ENCODE measurements around the gene TOP3A. TPM values are rescaled to one million over a fixed set of nuclear protein-coding genes. Genes with fewer than 3 reads are reported as not detected.
A peak's percentile ranks its signal among the peaks of the same experiment; 100 is the strongest.

The TOP3A gene
- polyA plus RNA-seq, 1 donor (not counting 4 experiments of a cell fraction or from before 2014, with no cell fraction given) = 11.6 TPM

DNA sequence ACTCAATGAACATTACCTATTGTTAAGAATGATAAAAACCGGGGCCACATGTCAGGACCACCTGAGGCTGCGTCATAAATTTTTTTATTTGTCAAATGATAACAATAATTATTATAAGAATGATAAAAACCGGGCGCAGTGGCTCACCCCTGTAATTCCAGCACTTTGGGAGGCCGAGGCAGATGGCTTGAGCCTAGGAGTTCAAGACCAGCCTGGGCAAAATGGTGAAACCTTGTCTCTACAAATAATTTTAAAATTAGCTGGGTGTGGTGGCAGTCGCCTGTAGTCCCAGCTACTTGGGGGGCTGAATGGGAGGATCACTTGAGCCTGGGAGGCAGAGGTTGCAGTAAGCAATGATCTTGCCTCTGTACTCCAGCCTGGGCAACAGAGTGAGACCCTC lies 49.4 kb upstream of the TOP3A start:
- no peaks in the 10 kb centered on the region for H4K20me1 ChIP-seq (ENCODE audit: control insufficient read depth, extremely low read depth, insufficient read depth, low read length)
- TF ChIP-seq, protein P1, sequence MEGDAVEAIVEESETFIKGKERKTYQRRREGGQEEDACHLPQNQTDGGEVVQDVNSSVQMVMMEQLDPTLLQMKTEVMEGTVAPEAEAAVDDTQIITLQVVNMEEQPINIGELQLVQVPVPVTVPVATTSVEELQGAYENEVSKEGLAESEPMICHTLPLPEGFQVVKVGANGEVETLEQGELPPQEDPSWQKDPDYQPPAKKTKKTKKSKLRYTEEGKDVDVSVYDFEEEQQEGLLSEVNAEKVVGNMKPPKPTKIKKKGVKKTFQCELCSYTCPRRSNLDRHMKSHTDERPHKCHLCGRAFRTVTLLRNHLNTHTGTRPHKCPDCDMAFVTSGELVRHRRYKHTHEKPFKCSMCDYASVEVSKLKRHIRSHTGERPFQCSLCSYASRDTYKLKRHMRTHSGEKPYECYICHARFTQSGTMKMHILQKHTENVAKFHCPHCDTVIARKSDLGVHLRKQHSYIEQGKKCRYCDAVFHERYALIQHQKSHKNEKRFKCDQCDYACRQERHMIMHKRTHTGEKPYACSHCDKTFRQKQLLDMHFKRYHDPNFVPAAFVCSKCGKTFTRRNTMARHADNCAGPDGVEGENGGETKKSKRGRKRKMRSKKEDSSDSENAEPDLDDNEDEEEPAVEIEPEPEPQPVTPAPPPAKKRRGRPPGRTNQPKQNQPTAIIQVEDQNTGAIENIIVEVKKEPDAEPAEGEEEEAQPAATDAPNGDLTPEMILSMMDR (optimal IDR thresholded peaks at IDR 0.05 in 1 of 3, IDR thresholded peaks at IDR 0.05 in 1 of 3, conservative IDR thresholded peaks at IDR 0.05 in 1 of 3; ENCODE audit: extremely low read depth in 1 of 3, insufficient read depth in 2 of 3, low read length in 3 of 3) = no peak
- TF ChIP-seq EZH2 (IDR thresholded peaks at IDR 0.05; ENCODE audit: low read length) = no peak
- H2AFZ ChIP-seq (ENCODE audit: control insufficient read depth, low read length) = no peak overlapping the region
- peaks cover 7% of the 10 kb centered on the region for H3K4me1 ChIP-seq (ENCODE audit: control insufficient read depth, extremely low read depth, insufficient read depth, low read length)
- no peak overlapping the region for H3K9ac ChIP-seq (ENCODE audit: control insufficient read depth, extremely low read depth, insufficient read depth, low read length)
- H3K9me1 ChIP-seq (ENCODE audit: control insufficient read depth, extremely low read depth, insufficient read depth, low read length) = no peaks in the 10 kb centered on the region
- DNase-seq (ENCODE audit: low read depth, low spot score) (no peak), FAIRE-seq (no peak)
- no peak overlapping the region for H3K4me2 ChIP-seq (ENCODE audit: control insufficient read depth, extremely low read depth, insufficient read depth, low read depth, low read length)
- no peaks in the 10 kb centered on the region for H3K36me3 ChIP-seq (ENCODE audit: control insufficient read depth in 2 of 2, extremely low read depth in 1 of 2, insufficient read depth in 2 of 2, low read length in 2 of 2)
- no peaks in the 10 kb centered on the region for H3K9me3 ChIP-seq (ENCODE audit: control insufficient read depth, low read depth, low read length)
- no peak overlapping the region for H3K27ac ChIP-seq (ENCODE audit: control insufficient read depth, insufficient read depth, low read length)
- H3K4me3 ChIP-seq (ENCODE audit: control insufficient read depth in 2 of 3, extremely low read depth in 1 of 3, insufficient read depth in 2 of 3, low read depth in 1 of 3, low read length in 3 of 3) = no peak overlapping the region
- H3K27me3 ChIP-seq (ENCODE audit: control insufficient read depth, extremely low read depth, insufficient read depth, low read length) = no peaks in the 10 kb centered on the region
- peaks cover 4% of the 10 kb centered on the region for H3K79me2 ChIP-seq (ENCODE audit: control insufficient read depth, insufficient read depth, low read length)
- dilution Hi-C loops (cut with MboI; ENCODE audit: extremely low pct_ligation_motif_present, low sequenced_read_pairs) = no loop called here

DNA sequence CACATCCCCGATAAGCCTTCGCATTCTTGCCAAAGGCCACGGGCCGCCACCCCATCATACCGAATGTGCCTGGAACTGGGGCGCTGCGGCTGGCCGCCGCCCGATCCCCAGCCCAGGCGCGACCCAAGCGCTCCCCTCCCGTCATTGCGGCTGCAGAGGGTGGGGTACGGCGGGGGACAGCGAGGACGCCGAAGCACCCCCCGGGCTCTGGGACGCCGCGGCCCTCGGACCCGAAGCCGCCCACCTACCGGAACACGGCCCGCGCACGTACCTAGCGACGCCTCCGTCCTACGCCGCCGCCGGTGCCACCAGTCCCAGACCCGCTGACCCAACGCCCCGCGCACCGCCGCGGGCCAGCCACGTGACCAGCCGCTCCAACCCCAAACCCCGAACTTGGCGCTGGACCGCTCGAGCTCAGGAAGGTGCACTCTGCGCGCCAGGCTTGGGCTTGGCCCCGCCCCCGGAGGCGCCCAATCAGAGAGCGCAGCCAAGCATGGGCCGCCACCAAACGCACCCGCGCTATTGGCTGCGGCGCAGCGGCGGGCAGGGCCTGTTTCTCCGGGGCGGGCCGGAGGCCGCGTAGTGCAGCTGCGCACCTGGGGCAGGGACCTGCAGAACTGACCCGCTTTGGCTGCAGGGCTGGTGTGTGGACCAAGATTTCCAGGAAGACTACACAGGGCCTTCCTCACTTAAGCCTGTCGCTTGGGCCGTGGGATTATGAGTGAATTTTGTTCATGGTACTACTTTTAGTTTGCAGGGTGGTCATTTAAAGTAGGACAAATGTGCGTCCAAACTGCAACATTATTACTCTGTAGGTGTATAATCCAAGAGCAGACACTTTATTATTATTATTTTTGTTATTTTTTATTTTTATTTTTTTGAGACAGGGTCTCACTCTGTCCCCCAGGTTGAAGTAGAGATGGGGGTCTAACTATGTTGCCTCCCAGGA lies 48.6 kb upstream of the TOP3A start, which contains the start of gene SHMT1:
TSS of gene SHMT1 (minus strand) at position 450 of the 949 bp plus-strand sequence. CDS start 7,569 bp downstream, outside the sequence.
- Histone ChIP-seq H3K9ac (ENCODE audit: control insufficient read depth, extremely low read depth, insufficient read depth, low read length) (peak within 1 kb of the TSS; percentile 78), H3K79me2 (ENCODE audit: control insufficient read depth, insufficient read depth, low read length) (peaks cover 4% of the 10 kb centered on the region), H3K9me3 (ENCODE audit: control insufficient read depth, low read depth, low read length) (no peaks in the 10 kb centered on the region), H3K9me1 (ENCODE audit: control insufficient read depth, extremely low read depth, insufficient read depth, low read length) (no peaks in the 10 kb centered on the region), H3K27me3 (ENCODE audit: control insufficient read depth, extremely low read depth, insufficient read depth, low read length) (no peaks in the 10 kb centered on the region), H4K20me1 (ENCODE audit: control insufficient read depth, extremely low read depth, insufficient read depth, low read length) (no peaks in the 10 kb centered on the region), H2AFZ (ENCODE audit: control insufficient read depth, low read length) (peak within 1 kb of the TSS; percentile 88), H3K4me3 (ENCODE audit: control insufficient read depth in 2 of 3, extremely low read depth in 1 of 3, insufficient read depth in 2 of 3, low read depth in 1 of 3, low read length in 3 of 3) (peak within 1 kb of the TSS; percentile 82 to 96 (median 86)), H3K36me3 (ENCODE audit: control insufficient read depth in 2 of 2, extremely low read depth in 1 of 2, insufficient read depth in 2 of 2, low read length in 2 of 2) (no peaks in the 10 kb centered on the region), H3K27ac (ENCODE audit: control insufficient read depth, insufficient read depth, low read length) (peak within 1 kb of the TSS; percentile 60), H3K4me1 (ENCODE audit: control insufficient read depth, extremely low read depth, insufficient read depth, low read length) (peaks cover 7% of the 10 kb centered on the region), H3K4me2 (ENCODE audit: control insufficient read depth, extremely low read depth, insufficient read depth, low read depth, low read length) (peak within 1 kb of the TSS; percentile 75)
- DNase-seq (ENCODE audit: low read depth, low spot score) = peak; percentile 62
- no peak for TF ChIP-seq EZH2 (IDR thresholded peaks at IDR 0.05; ENCODE audit: low read length)
- TF ChIP-seq, protein P1 (optimal IDR thresholded peaks at IDR 0.05 in 1 of 3, IDR thresholded peaks at IDR 0.05 in 1 of 3, conservative IDR thresholded peaks at IDR 0.05 in 1 of 3; ENCODE audit: extremely low read depth in 1 of 3, insufficient read depth in 2 of 3, low read length in 3 of 3) = no peak
- dilution Hi-C loops (cut with MboI; ENCODE audit: extremely low pct_ligation_motif_present, low sequenced_read_pairs) = no loop called here
- FAIRE-seq = peak; percentile 20

Data from keratinocyte (primary cell).